Panc1 (cell line): ENCODE results near the gene DKK2. TPM values are rescaled to one million over a fixed set of nuclear protein-coding genes. Genes with fewer than 3 reads are reported as not detected.

Experiments
- ATAC-seq: fragments of 200-7000 bp; cut with Tn5 transposase; 2 replicates; pipeline ENCODE4 v1.9.1; 2020; ENCODE audit warnings: mild to moderate bottlenecking, moderate library complexity
- BruUV-seq: library from RNA; stranded (reverse); fragments of 400-500 nt; replicated peaks from 2 replicates; lab custom pipeline; 2021; lab: Mats Ljungman, UMichigan
- CTCF ChIA-PET: fragments of 300-600 bp; sonication (Branson Sonifier 250); formaldehyde crosslinking; loops from one replicate; lab custom pipeline; 2022; ENCODE audit warnings: antibody characterized with exemption; lab: Charles Lee
- POLR2A ChIA-PET: fragments of 300-600 bp; sonication (Branson Sonifier 250); formaldehyde crosslinking; loops from one replicate; lab custom pipeline; 2022; ENCODE audit warnings: antibody characterized with exemption; lab: Charles Lee
- DNase-seq: peaks from one replicate; pipeline ENCODE4 v3.0.0-alpha.2; 2010; ENCODE audit warnings: low read depth, low spot score
- H3K27ac ChIP-seq: 2 replicates; pipeline ENCODE4 v1.5.1; 2011; ENCODE audit warnings: mild to moderate bottlenecking, low read length, inconsistent platforms
- H3K27me3 ChIP-seq: fragments of 200-500 bp; sonication (Bioruptor generic); 2 replicates; pipeline ENCODE4 v1.6.0; 2014; ENCODE audit warnings: low read length, inconsistent platforms; ENCODE audit not compliant: control insufficient read depth, insufficient read depth
- H3K36me3 ChIP-seq: fragments of 200-500 bp; sonication (Bioruptor generic); 2 replicates; pipeline ENCODE4 v1.5.1; 2014; ENCODE audit warnings: inconsistent platforms, mild to moderate bottlenecking, low read length, moderate library complexity; ENCODE audit not compliant: control insufficient read depth, insufficient read depth
- H3K4me1 ChIP-seq: 2 replicates; pipeline ENCODE4 v1.5.1; 2011; ENCODE audit warnings: inconsistent platforms, mild to moderate bottlenecking, low read length, moderate library complexity; ENCODE audit not compliant: control insufficient read depth, insufficient read depth
- H3K4me3 ChIP-seq, 2 experiments: 2 replicates each; pipeline ENCODE4 v1.5.1; 2011 to 2012; ENCODE audit warnings: low read depth in 2 of 2, low read length in 2 of 2, mild to moderate bottlenecking in 2 of 2, inconsistent platforms in 1 of 2, moderate library complexity in 1 of 2
- H3K9me3 ChIP-seq: fragments of 200-500 bp; sonication (Bioruptor generic); 2 replicates; pipeline ENCODE4 v1.5.1; 2014; ENCODE audit warnings: low read depth, mild to moderate bottlenecking, inconsistent platforms, low read length, moderate library complexity; ENCODE audit not compliant: control insufficient read depth, insufficient read depth
- POLR2AphosphoS5 ChIP-seq: IDR thresholded peaks from 2 replicates; pipeline ENCODE4 v1.6.1; 2012; ENCODE audit warnings: mild to moderate bottlenecking, low read depth, low read length, moderate library complexity
- SIN3A ChIP-seq: IDR thresholded peaks from 2 replicates; pipeline ENCODE4 v1.6.1; 2012; ENCODE audit warnings: low read depth, mild to moderate bottlenecking, low read length, moderate library complexity, borderline replicate concordance; ENCODE audit not compliant: insufficient read depth
- TCF7L2 ChIP-seq: IDR thresholded peaks from 2 replicates; pipeline ENCODE4 v1.6.1; 2011; ENCODE audit warnings: mild to moderate bottlenecking, low read depth, low read length, inconsistent platforms
- in situ Hi-C: cut with HindIII; loops from 2 replicates; pipeline ENCODE4 v1.10.0; 2016; ENCODE audit warnings: low sequenced_read_pairs, low pct_unique_long_range_greater_than_20kb
- intact Hi-C: fragments of 100-400 bp; cut with micrococcal nuclease; formaldehyde crosslinking; loops from one replicate; pipeline ENCODE4 v1.10.0; 2022; ENCODE audit not compliant: unreplicated experiment
- total RNA-seq: library from RNA; stranded (reverse); gene quantifications from one replicate; pipeline ENCODE4 v1.2.1, GENCODE V29; 2021; ENCODE audit not compliant: unreplicated experiment
- TF ChIP-seq, protein P1 (sequence below), 2 experiments: IDR thresholded peaks; 2 replicates each; pipeline ENCODE4 v1.6.1; 2011 to 2012; ENCODE audit warnings: low read depth in 2 of 2, control low read depth in 1 of 2, low read length in 1 of 2, mild to moderate bottlenecking in 1 of 2, moderate library complexity in 1 of 2; ENCODE audit not compliant: insufficient read depth in 1 of 2
- TF ChIP-seq, protein P2 (sequence below): fragments of 450-650 bp; IDR thresholded peaks from 2 replicates; pipeline ENCODE4 v1.5.1; 2017; ENCODE audit warnings: mild to moderate bottlenecking

The DKK2 gene
- total RNA-seq, 1 experiment from 2014 or later = not detected

DNA sequence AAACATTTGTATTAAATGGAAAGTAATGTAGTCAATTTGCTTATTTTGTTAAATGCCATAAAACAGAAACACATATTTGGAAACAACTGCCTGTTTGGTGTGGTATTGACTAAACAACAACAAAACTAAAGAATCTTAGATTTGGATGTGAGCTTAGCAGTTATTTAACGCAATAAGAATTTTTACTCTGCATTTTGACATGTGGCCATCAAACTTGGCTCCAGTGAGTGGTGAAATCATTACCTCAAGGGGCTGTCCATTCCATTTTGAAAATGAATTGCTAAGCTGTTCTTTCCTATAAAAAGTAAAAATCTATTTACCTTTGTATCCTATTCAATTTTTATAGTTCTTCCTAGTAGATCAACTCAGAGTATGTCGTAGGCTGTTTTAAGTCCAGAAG lies 84.2 kb downstream of the DKK2 start:
- no peak for ATAC-seq

DNA sequence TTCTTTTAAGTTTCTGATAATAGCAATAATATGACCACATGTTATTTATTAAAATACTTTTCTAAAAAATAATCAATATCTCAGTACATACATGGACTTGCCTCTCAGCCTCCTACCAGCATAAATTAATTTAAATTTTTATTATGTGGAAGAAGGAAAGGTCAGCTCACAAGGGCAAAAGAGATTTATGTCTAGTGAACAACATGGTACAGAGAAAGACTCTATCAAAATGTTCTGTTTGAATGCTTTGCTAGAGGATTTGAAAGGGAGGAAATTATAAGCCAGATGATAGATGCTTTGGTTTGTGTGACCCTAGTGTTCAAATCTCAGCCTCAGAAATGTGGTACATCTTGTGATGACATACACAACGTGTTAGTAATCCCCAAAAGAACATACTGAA lies 94.3 kb downstream of the DKK2 start:
- ChIA-PET CTCF (no interaction called here), POLR2A (no interaction called here)
- H3K27me3 ChIP-seq = no peaks in the 10 kb centered on the region
- no TSS peak for BruUV-seq
- TF ChIP-seq, protein P1, sequence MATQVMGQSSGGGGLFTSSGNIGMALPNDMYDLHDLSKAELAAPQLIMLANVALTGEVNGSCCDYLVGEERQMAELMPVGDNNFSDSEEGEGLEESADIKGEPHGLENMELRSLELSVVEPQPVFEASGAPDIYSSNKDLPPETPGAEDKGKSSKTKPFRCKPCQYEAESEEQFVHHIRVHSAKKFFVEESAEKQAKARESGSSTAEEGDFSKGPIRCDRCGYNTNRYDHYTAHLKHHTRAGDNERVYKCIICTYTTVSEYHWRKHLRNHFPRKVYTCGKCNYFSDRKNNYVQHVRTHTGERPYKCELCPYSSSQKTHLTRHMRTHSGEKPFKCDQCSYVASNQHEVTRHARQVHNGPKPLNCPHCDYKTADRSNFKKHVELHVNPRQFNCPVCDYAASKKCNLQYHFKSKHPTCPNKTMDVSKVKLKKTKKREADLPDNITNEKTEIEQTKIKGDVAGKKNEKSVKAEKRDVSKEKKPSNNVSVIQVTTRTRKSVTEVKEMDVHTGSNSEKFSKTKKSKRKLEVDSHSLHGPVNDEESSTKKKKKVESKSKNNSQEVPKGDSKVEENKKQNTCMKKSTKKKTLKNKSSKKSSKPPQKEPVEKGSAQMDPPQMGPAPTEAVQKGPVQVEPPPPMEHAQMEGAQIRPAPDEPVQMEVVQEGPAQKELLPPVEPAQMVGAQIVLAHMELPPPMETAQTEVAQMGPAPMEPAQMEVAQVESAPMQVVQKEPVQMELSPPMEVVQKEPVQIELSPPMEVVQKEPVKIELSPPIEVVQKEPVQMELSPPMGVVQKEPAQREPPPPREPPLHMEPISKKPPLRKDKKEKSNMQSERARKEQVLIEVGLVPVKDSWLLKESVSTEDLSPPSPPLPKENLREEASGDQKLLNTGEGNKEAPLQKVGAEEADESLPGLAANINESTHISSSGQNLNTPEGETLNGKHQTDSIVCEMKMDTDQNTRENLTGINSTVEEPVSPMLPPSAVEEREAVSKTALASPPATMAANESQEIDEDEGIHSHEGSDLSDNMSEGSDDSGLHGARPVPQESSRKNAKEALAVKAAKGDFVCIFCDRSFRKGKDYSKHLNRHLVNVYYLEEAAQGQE (IDR thresholded peaks at IDR 0.05; ENCODE audit: insufficient read depth in 1 of 2, low read depth in 2 of 2, low read length in 1 of 2) = no peak
- TF ChIP-seq TCF7L2 (no peak), SIN3A (no peak), POLR2AphosphoS5 (no peak)
- TF ChIP-seq, protein P2, sequence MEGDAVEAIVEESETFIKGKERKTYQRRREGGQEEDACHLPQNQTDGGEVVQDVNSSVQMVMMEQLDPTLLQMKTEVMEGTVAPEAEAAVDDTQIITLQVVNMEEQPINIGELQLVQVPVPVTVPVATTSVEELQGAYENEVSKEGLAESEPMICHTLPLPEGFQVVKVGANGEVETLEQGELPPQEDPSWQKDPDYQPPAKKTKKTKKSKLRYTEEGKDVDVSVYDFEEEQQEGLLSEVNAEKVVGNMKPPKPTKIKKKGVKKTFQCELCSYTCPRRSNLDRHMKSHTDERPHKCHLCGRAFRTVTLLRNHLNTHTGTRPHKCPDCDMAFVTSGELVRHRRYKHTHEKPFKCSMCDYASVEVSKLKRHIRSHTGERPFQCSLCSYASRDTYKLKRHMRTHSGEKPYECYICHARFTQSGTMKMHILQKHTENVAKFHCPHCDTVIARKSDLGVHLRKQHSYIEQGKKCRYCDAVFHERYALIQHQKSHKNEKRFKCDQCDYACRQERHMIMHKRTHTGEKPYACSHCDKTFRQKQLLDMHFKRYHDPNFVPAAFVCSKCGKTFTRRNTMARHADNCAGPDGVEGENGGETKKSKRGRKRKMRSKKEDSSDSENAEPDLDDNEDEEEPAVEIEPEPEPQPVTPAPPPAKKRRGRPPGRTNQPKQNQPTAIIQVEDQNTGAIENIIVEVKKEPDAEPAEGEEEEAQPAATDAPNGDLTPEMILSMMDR = no peak
- ATAC-seq = no peak
- intact Hi-C loops = no loop called here
- DNase-seq = no peak
- in situ Hi-C loops = no loop called here
- H3K4me1 ChIP-seq = no peaks in the 10 kb centered on the region
- no peak overlapping the region for H3K4me3 ChIP-seq
- no peak overlapping the region for H3K27ac ChIP-seq
- H3K36me3 ChIP-seq = no peaks in the 10 kb centered on the region
- H3K9me3 ChIP-seq = no peaks in the 10 kb centered on the region

More for the DNA sequence above, 84.2 kb downstream of the DKK2 start:
- no peak for DNase-seq
- POLR2A ChIA-PET = no interaction called here
- BruUV-seq = no TSS peak
- CTCF ChIA-PET = no interaction called here
- in situ Hi-C loops (no loop called here), intact Hi-C loops (loop anchor here (2.0 kb wide), 1 partner anchor 29 kb away; no protein-coding TSS in a partner anchor)
- no peak overlapping the region for H3K27ac ChIP-seq
- no peak overlapping the region for H3K4me3 ChIP-seq
- TF ChIP-seq, protein P2 = no peak
- TF ChIP-seq SIN3A (no peak), POLR2AphosphoS5 (no peak), TCF7L2 (no peak)
- TF ChIP-seq, protein P1 (IDR thresholded peaks at IDR 0.05; ENCODE audit: insufficient read depth in 1 of 2, low read depth in 2 of 2, low read length in 1 of 2) = no peak
- no peaks in the 10 kb centered on the region for H3K36me3 ChIP-seq
- no peaks in the 10 kb centered on the region for H3K4me1 ChIP-seq
- H3K27me3 ChIP-seq = no peaks in the 10 kb centered on the region
- H3K9me3 ChIP-seq = no peaks in the 10 kb centered on the region
